Liver (tissue), 9 donors: ENCODE measurements around the gene CDC42SE2. TPM values are rescaled to one million over a fixed set of nuclear protein-coding genes. Genes with fewer than 3 reads are reported as not detected.

Experiments used
- DNase-seq: peaks from one replicate; pipeline ENCODE4 v3.0.0-alpha.2; 2017; ENCODE audit warnings: low spot score
- H3K27ac ChIP-seq, 2 donors: one replicate each; pipeline ENCODE4 v1.7.0; 2013; ENCODE audit warnings: inconsistent platforms in 2 of 2, low read length in 2 of 2, control low read depth in 1 of 2, low read depth in 1 of 2, mild to moderate bottlenecking in 1 of 2
- H3K27me3 ChIP-seq, 4 donors: one replicate each; pipeline versions ENCODE4 v1.6.1 to v1.7.0; 2013; ENCODE audit warnings: low read length in 3 of 4, inconsistent platforms in 1 of 4, mild to moderate bottlenecking in 1 of 4, moderate library complexity in 1 of 4; ENCODE audit not compliant: control insufficient read depth in 4 of 4, insufficient read depth in 4 of 4
- H3K36me3 ChIP-seq, 4 donors: one replicate each; pipeline versions ENCODE4 v1.6.1 to v1.7.0; 2013; ENCODE audit warnings: low read length in 3 of 4, mild to moderate bottlenecking in 3 of 4, low read depth in 1 of 4, moderate library complexity in 1 of 4; ENCODE audit not compliant: control insufficient read depth in 4 of 4, insufficient read depth in 3 of 4
- H3K4me1 ChIP-seq, 4 donors: one replicate each; pipeline versions ENCODE4 v1.6.1 to v1.7.0; 2013; ENCODE audit warnings: low read length in 3 of 4, mild to moderate bottlenecking in 3 of 4, moderate library complexity in 1 of 4; ENCODE audit not compliant: control insufficient read depth in 4 of 4, insufficient read depth in 4 of 4
- H3K4me3 ChIP-seq, 3 donors: one replicate each; pipeline versions ENCODE4 v1.6.1 to v1.7.0; 2013; ENCODE audit warnings: low read length in 3 of 3, control low read depth in 1 of 3, low read depth in 1 of 3, mild to moderate bottlenecking in 1 of 3
- H3K9ac ChIP-seq, 2 donors: one replicate each; pipeline ENCODE4 v1.7.0; 2013; ENCODE audit warnings: low read length in 2 of 2, mild to moderate bottlenecking in 2 of 2, moderate library complexity in 2 of 2, control low read depth in 1 of 2, low read depth in 1 of 2
- H3K9me3 ChIP-seq, 4 donors: one replicate each; pipeline versions ENCODE4 v1.6.1 to v1.7.0; 2013; ENCODE audit warnings: low read length in 3 of 4; ENCODE audit not compliant: control insufficient read depth in 4 of 4
- EGR1 ChIP-seq, 2 donors: IDR thresholded peaks; 2 replicates each; pipeline ENCODE4 v1.6.1; 2016 to 2018; ENCODE audit warnings: antibody characterized with exemption in 2 of 2, low read depth in 2 of 2
- FOXA1 ChIP-seq: IDR thresholded peaks from 2 replicates; pipeline ENCODE4 v1.6.1; 2016; ENCODE audit warnings: antibody characterized with exemption
- FOXA2 ChIP-seq: IDR thresholded peaks from 2 replicates; pipeline ENCODE4 v1.6.1; 2016; ENCODE audit warnings: antibody characterized with exemption
- GABPA ChIP-seq, 2 donors: IDR thresholded peaks in 1 of 2; conservative IDR thresholded peaks in 1 of 2; 2 replicates each; pipeline ENCODE4 v1.6.1; 2016; ENCODE audit warnings: antibody characterized with exemption in 2 of 2, mild to moderate bottlenecking in 1 of 2, moderate library complexity in 1 of 2
- HNF4A ChIP-seq, 2 donors: conservative IDR thresholded peaks; 2 replicates each; pipeline ENCODE4 v1.6.1; 2016; ENCODE audit warnings: antibody characterized with exemption in 2 of 2, mild to moderate bottlenecking in 2 of 2
- HNF4G ChIP-seq: IDR thresholded peaks from 2 replicates; pipeline ENCODE4 v1.6.1; 2016; ENCODE audit warnings: antibody characterized with exemption
- JUND ChIP-seq, 2 donors: IDR thresholded peaks; 2 replicates each; pipeline ENCODE4 v1.6.1; 2016; ENCODE audit warnings: antibody characterized with exemption in 2 of 2
- NR2F2 ChIP-seq: IDR thresholded peaks from 2 replicates; pipeline ENCODE4 v1.6.1; 2016; ENCODE audit warnings: antibody characterized with exemption
- RAD21 ChIP-seq, 2 donors: IDR thresholded peaks; 2 replicates each; pipeline ENCODE4 v1.6.1; 2016; ENCODE audit warnings: antibody characterized with exemption in 2 of 2, mild to moderate bottlenecking in 2 of 2
- SP1 ChIP-seq: IDR thresholded peaks from 2 replicates; pipeline ENCODE4 v1.6.1; 2018; ENCODE audit warnings: antibody characterized with exemption, mild to moderate bottlenecking
- TAF1 ChIP-seq: conservative IDR thresholded peaks from 2 replicates; pipeline ENCODE4 v1.6.1; 2016; ENCODE audit warnings: antibody characterized with exemption, mild to moderate bottlenecking
- WGBS: extraction: QIAGEN DNeasy Blood & Tissue Kit; methylation state at CpG from one replicate; pipeline ENCODE4 v1.1.7; 2013; 5-methylcytosine and 5-hydroxymethylcytosine counted together
- polyA plus RNA-seq, 2 donors: library from polyadenylated mRNA; stranded (reverse) in 1 of 2; unstranded in 1 of 2; fragments of 200-250 nt in 1 of 2; fragments of >200 nt in 1 of 2; fragmentation: Nextera tagmentation in 1 of 2; extraction: Ambion mirVana in 1 of 2; gene quantifications; one replicate each; pipeline versions ENCODE4 v1.2.1 to v1.2.3, GENCODE V29; 2013 to 2015
- total RNA-seq, 2 donors: library from RNA; depleted of rRNA; stranded (reverse); fragments of >200 nt; gene quantifications; one replicate each; pipeline ENCODE4 v1.2.3, GENCODE V29; 2014
- TF ChIP-seq, protein P1 (sequence below): fragments of 150-350 bp; IDR thresholded peaks from 2 replicates; pipeline ENCODE4 v1.5.1; 2017; ENCODE audit warnings: improper control_type of control experiment, low read depth, low read length; ENCODE audit not compliant: missing input control
- TF ChIP-seq, protein P2 (sequence below): IDR thresholded peaks from 2 replicates; pipeline ENCODE4 v1.6.1; 2016; ENCODE audit warnings: antibody characterized with exemption
- TF ChIP-seq, protein P3 (sequence below): IDR thresholded peaks from 2 replicates; pipeline ENCODE4 v1.6.1; 2016; ENCODE audit warnings: antibody characterized with exemption
- TF ChIP-seq, protein P4 (sequence below): IDR thresholded peaks from 2 replicates; pipeline ENCODE4 v1.6.1; 2016; ENCODE audit warnings: antibody characterized with exemption, mild to moderate bottlenecking
- TF ChIP-seq, protein P5 (sequence below): IDR thresholded peaks from 2 replicates; pipeline ENCODE4 v1.6.1; 2016; ENCODE audit warnings: antibody characterized with exemption
- donor health status: healthy.
- donor health status: healthy.
- donor health status: healthy.
- donor health status: healthy.
- donor health status: healthy.

The CDC42SE2 gene
- total and polyA plus RNA-seq, 4 donors: 7.8 to 31.7 (median 17.0) TPM

DNA sequence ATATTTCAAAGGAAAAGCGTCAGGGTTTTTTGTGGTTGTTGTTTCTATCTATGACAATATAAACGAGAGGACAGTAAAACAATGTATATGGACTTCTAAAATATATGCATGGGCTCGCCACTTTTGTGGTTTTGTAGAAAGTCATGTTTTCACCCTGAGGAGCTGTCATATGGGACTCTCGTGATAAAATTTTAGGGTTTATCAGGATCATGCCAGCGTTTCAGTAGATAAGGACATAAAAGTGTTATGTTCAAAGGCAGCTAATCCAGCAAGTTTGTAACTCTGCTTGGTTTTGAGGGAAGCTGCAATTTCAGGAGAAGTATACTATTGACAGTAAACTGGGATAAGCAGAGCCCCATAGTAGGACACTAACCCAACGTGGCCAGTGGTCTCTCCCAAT is 120.3 kb downstream of the CDC42SE2 start (continued):
- TF ChIP-seq, protein P1, sequence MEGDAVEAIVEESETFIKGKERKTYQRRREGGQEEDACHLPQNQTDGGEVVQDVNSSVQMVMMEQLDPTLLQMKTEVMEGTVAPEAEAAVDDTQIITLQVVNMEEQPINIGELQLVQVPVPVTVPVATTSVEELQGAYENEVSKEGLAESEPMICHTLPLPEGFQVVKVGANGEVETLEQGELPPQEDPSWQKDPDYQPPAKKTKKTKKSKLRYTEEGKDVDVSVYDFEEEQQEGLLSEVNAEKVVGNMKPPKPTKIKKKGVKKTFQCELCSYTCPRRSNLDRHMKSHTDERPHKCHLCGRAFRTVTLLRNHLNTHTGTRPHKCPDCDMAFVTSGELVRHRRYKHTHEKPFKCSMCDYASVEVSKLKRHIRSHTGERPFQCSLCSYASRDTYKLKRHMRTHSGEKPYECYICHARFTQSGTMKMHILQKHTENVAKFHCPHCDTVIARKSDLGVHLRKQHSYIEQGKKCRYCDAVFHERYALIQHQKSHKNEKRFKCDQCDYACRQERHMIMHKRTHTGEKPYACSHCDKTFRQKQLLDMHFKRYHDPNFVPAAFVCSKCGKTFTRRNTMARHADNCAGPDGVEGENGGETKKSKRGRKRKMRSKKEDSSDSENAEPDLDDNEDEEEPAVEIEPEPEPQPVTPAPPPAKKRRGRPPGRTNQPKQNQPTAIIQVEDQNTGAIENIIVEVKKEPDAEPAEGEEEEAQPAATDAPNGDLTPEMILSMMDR: no peak
- TF ChIP-seq HNF4G (no peak), GABPA (IDR thresholded peaks at IDR 0.05 in 1 of 2, conservative IDR thresholded peaks at IDR 0.05 in 1 of 2) (no peak), SP1 (no peak), TAF1 (no peak)

DNA sequence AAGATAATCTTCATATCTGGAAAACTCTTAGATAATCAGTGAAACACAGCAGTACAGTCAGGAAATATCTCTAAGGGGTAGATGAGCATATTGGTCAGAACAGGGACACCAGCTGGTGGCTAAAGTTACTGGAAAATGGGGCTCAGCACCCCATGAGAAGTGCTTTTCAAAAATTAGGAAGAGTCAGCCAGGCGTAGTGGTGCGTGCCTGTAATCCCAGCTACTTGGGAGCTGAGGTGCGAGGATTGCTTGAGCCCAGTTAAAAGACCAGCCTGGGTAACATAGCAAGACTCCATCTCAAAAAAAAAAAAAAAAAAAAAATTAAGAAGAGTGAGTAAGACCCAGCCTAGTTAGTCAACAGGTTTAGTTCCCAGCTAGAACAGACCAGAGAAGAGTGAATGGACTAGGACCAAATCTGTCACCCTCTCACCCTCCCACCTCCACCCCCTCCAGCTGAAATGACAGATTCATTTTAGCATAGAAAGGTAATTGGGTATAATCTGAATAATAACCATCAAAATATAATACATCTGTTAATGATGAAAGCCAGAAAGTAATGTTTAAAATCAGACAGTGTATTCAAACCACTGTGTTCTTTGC is 120.9 kb downstream of the CDC42SE2 start:
- Histone ChIP-seq H3K9ac (no peak overlapping the region), H3K4me3 (no peak overlapping the region), H3K36me3 (peaks cover 0 to 3% (median under 1%) of the 10 kb centered on the region in 4 donors), H3K27me3 (no peaks in the 10 kb centered on the region), H3K4me1 (peaks cover 6 to 13% (median 10%) of the 10 kb centered on the region in 4 donors), H3K27ac (no peak overlapping the region), H3K9me3 (no peaks in the 10 kb centered on the region)
- no peak for TF ChIP-seq NR2F2
- no peak for TF ChIP-seq HNF4G
- TF ChIP-seq, protein P2, sequence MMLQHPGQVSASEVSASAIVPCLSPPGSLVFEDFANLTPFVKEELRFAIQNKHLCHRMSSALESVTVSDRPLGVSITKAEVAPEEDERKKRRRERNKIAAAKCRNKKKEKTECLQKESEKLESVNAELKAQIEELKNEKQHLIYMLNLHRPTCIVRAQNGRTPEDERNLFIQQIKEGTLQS: no peak
- TF ChIP-seq, protein P3, sequence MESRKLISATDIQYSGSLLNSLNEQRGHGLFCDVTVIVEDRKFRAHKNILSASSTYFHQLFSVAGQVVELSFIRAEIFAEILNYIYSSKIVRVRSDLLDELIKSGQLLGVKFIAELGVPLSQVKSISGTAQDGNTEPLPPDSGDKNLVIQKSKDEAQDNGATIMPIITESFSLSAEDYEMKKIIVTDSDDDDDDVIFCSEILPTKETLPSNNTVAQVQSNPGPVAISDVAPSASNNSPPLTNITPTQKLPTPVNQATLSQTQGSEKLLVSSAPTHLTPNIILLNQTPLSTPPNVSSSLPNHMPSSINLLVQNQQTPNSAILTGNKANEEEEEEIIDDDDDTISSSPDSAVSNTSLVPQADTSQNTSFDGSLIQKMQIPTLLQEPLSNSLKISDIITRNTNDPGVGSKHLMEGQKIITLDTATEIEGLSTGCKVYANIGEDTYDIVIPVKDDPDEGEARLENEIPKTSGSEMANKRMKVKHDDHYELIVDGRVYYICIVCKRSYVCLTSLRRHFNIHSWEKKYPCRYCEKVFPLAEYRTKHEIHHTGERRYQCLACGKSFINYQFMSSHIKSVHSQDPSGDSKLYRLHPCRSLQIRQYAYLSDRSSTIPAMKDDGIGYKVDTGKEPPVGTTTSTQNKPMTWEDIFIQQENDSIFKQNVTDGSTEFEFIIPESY: no peak
- TF ChIP-seq, protein P4, sequence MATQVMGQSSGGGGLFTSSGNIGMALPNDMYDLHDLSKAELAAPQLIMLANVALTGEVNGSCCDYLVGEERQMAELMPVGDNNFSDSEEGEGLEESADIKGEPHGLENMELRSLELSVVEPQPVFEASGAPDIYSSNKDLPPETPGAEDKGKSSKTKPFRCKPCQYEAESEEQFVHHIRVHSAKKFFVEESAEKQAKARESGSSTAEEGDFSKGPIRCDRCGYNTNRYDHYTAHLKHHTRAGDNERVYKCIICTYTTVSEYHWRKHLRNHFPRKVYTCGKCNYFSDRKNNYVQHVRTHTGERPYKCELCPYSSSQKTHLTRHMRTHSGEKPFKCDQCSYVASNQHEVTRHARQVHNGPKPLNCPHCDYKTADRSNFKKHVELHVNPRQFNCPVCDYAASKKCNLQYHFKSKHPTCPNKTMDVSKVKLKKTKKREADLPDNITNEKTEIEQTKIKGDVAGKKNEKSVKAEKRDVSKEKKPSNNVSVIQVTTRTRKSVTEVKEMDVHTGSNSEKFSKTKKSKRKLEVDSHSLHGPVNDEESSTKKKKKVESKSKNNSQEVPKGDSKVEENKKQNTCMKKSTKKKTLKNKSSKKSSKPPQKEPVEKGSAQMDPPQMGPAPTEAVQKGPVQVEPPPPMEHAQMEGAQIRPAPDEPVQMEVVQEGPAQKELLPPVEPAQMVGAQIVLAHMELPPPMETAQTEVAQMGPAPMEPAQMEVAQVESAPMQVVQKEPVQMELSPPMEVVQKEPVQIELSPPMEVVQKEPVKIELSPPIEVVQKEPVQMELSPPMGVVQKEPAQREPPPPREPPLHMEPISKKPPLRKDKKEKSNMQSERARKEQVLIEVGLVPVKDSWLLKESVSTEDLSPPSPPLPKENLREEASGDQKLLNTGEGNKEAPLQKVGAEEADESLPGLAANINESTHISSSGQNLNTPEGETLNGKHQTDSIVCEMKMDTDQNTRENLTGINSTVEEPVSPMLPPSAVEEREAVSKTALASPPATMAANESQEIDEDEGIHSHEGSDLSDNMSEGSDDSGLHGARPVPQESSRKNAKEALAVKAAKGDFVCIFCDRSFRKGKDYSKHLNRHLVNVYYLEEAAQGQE: no peak
- TF ChIP-seq GABPA (IDR thresholded peaks at IDR 0.05 in 1 of 2, conservative IDR thresholded peaks at IDR 0.05 in 1 of 2): no peak
- TF ChIP-seq FOXA1: no peak
- TF ChIP-seq FOXA2: no peak
- no peak for TF ChIP-seq EGR1 (IDR thresholded peaks at IDR 0.05; ENCODE audit: low read depth in 2 of 2)
- no peak for TF ChIP-seq JUND (IDR thresholded peaks at IDR 0.05)
- no peak for TF ChIP-seq TAF1
- TF ChIP-seq RAD21 (IDR thresholded peaks at IDR 0.05): no peak
- TF ChIP-seq, protein P5, sequence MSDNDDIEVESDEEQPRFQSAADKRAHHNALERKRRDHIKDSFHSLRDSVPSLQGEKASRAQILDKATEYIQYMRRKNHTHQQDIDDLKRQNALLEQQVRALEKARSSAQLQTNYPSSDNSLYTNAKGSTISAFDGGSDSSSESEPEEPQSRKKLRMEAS: no peak
- TF ChIP-seq, protein P1: no peak
- TF ChIP-seq HNF4A (conservative IDR thresholded peaks at IDR 0.05): no peak
- TF ChIP-seq SP1: no peak
- DNase-seq: no peak
- 94% methylated on average over 3 of the region's 3 CpGs for WGBS
